HG02973 (cell line): Measurements from ENCODE around the gene COL4A1.

Experiments
- ATAC-seq: cut with Tn5 transposase; IDR thresholded peaks from one replicate; pipeline ENCODE4 v1.9.1; 2021; ENCODE audit warnings: moderate library complexity; ENCODE audit not compliant: unreplicated experiment

Gene COL4A1

GRCh38 chr13:110225003-110225402 lies 82.0 kb downstream of the COL4A1 start:
- ATAC-seq, result no peak

DNA sequence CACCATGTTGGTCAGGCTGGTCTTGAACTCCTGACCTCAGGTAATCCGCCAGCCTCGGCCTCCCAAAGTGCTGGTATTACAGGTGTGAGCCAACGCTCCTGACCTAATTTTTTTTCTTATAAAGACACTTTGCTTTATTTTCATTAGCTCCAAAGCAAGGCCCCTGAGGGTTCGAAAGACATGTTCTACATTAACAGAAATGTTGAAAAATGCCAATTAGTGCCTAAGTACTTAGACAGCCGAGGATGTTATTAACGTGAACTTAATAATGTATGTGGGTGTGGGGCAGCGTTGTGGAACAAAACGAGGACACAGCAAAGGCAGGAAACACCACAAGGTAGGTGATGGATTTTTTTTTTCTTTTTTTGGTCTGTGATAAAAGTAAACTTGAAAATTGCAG lies 82.4 kb downstream of the COL4A1 start:
- ATAC-seq, result no peak

DNA sequence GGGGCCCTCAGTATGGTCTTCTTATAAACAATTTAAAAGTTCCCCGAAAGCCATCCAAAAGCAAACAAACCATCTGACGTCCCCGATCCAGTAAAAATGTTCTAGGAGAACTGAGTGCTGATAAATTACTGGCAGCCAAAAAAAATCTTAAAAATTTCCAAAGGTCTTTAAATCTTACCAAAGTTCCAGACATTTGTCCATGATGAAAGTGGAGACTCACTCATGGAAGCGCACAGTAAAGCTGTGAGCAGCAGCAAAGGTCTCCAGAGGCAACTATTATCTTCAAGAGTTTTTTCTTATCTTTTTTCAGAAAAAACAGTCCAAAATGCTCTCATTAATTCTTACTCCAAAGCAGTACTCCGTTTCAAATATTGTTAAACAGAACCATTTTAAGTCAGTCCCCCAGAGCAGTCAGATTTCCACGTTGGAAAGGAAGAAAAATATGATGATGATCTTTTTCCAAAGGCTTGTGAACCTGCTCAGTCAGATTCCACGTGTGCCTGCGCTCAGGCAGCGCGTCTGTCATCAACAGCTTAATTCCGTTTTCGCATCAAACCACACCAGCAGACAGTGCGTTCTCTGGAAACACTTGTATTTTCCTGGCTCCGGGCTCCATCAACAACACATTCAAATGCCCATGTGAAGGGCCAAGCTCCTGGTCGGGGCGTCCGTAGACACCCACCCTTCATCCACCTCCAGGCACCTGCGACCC lies 85.4 kb downstream of the COL4A1 start:
- ATAC-seq, result no peak

- no peak for ATAC-seq
Measured at GRCh38 chr13:110220471-110220870, 86.5 kb downstream of the COL4A1 start.

- ATAC-seq, result no peak
Measured at GRCh38 chr13:110218581-110219201, 88.3 kb downstream of the COL4A1 start.

DNA sequence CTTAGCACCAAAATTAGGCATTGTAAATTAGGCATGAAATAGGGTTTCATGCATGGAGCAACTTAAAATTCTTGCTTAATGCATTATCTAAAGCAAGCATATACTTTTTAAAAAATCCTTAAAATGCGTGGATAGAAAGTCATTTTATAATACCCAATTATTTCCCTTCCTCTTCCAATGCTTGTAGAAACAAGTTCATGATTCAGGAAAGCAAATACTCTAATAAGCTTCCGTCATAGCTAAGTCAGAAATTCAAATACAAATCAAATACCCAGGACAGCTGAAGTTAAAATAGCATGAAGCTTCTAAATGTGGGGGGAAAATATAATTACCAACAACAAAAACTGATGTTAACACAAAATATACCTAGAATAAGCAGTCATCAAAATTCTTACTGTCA lies 89.1 kb downstream of the COL4A1 start:
- no peak for ATAC-seq

GRCh38 chr13:110217085-110217484 lies 89.9 kb downstream of the COL4A1 start:
- ATAC-seq, result no peak

DNA sequence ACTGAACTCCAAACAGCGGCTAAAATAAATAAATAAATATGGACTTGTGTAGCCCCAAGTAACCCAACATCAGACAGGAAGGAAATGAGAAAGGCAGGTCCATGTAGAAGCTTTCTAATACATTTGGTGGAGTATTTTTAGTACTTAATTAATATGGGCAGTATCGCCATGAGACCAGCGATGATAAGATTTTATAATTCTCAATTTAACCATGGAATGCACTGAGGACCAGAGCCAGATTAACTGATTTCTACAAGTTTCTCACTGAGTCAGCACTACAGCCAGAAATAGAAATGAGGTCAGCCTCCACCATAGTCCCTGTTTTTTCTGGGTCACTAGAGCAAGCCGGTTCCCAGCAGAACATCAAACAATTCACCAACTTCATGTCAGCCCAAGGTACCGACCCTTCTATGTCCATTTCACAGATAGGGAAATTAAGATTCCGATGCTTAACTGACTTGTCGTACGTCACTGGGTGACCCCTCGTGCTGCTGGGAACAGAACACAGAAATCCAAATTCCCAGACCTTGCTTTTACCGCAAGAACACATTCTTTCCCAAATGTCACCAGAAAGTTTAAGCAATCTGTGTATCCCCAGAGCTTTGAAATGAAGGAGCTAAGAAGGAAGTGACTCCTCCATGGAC lies 90.4 kb downstream of the COL4A1 start:
- ATAC-seq, result no peak

DNA sequence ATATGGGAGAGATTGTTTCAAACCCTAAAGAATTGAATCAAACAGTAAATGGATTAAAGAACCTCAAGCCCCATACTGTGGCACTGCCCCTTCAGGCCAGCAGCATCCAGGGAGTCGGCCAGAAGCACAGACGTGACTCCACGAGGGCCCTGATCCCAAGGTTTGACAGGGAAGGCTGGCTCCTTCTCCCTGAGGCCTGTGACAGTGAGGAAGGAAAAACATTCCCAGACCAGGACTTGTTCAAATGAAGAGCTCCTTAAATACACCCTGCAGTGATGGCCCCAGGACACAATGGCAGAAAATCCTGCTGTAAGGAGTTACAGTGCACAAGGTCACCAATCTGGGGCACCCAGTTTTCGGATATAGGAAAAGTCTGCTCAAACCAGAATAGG lies 91.0 kb downstream of the COL4A1 start:
- ATAC-seq, result no peak

GRCh38 chr13:110215606-110216005 lies 91.4 kb downstream of the COL4A1 start:
- no peak for ATAC-seq

- ATAC-seq, result no peak
Measured at GRCh38 chr13:110214637-110215036, 92.3 kb downstream of the COL4A1 start.

DNA sequence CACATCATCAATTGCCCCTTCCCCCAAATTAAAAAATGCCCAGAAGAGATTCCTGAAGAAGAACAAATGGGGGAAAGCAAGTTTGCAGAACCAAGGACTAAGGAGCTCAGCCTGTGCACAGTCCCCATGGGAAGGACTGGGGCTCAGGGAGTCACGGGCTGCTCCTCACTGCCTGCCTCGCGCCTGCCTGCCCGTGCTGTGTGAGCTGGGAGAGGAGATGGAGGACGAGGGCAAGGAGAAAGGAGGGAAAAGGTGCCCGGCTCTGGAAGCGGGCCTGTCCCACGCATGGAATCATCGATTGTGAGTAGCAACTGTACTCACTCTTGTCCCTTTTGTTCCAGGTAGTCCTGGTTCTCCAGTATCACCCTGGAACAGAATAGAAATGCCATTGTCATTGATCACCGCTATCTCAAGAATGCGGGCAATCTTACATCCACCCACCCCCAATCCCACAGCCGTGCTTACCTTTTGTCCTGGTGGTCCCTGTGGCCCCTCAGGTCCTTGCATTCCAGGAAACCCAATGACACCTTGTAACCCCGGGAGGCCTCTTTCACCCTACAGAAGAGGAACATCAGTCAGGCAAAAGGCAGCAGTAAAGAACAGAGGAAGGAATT lies 93.4 kb downstream of the COL4A1 start:
- no peak for ATAC-seq

DNA sequence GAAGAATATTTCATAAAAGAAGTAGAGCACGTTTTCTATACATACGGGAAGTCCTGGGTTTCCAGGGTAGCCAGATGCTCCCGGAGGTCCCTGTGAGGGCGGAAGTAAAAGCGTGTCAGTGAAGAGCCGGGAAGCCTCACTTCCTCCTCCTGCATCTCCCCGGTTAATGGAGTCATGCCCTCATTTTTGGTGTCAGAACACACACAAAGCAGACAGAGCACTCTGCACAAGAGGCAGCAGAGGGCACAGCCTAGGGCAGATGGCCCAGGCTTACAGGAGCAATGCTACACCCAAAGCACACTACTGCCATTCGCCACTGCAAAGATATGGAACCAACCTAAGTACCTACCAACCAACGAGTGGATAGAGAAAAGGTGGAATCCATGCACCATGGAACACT lies 94.4 kb downstream of the COL4A1 start:
- ATAC-seq, result no peak

DNA sequence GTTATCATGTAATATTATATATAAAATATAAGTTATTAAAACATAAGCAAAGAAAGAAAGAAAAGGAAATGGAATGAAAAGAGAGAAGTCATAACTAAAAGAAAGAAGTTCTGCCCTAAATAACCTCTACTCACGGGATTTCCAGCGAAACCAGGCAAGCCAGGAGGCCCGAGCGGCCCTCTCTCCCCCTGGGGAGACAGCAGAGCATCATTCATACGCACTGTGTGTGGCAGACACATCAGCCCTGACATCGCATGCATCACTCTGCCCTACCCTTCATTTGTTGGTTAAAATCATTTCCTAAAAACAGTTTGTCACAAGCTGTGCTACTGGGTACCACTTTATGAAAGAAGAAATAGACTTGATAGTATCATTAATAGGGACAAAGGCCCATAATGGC lies 95.2 kb downstream of the COL4A1 start:
- no peak for ATAC-seq

GRCh38 chr13:110211046-110211445 lies 95.9 kb downstream of the COL4A1 start:
- ATAC-seq, result no peak

GRCh38 chr13:110210604-110210985 lies 96.4 kb downstream of the COL4A1 start:
- no peak for ATAC-seq

DNA sequence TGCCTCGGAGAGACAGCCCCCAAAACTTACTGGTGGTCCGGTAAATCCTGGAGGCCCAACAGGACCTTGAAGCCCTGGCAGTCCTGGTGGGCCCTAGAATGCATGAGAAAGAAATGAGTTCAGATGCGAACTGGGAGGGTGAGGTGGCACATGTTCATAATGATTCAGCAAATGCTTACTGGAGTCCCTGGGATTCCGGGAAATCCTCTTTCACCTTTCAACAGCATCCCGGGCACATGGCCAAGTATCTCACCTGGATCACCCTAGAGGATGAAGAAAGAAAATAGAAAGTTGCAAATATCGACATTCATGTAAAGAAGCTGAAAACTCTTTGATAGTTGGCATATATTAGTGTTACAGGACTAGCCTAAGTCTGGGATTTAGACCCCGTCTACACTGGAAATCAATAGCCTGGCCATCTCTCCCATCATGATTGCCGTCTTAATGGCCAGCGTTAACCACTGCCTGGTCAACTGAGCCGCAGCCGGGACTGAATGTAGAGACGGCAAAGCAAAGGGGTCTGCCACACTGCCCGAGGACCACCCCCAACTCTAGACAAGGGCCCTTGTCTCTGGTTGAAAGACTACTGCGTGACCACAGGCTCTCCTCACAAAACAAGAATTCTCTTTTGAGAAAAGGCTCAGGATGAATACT lies 96.9 kb downstream of the COL4A1 start:
- ATAC-seq, result no peak

DNA sequence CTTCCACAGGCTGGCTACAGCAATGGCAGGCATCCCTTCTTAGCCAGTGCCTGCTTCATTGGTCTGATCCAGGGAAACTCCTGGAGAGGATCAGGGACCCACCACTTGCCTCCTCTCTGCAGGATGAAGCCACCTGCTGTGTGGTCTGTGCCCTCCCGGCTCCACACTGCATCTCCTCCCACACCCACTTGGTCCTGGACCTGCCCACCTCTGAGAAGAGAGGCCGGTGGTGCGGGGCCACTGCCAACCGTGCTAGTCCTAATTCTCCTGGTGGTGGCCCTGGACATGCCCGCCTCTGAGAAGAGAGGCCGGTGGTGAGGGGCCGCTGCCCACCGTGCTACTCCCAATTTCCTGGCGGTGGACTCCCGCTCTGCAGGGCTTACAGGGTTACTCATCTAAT lies 98.8 kb downstream of the COL4A1 start:
- ATAC-seq, result no peak

DNA sequence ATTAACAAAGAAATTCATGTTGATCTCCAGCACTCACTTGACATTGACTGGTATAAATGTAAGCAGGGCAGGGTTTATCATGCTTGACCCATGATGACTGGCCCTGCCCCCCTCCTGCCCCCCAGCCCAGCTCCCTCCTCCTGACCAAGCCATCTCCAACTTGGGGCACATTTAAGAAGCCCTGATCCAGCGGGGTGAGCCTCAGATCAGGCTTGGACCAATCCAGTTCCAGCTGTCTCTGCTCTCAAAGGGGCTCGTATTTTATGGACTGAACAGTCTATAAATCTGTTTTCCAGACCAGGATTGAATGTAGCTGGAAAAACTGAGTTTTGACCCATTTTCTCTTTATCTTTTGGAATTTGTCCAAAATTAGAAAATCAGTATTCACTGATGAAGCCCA lies 100.0 kb downstream of the COL4A1 start:
- ATAC-seq, result no peak

- ATAC-seq, result no peak
Measured at GRCh38 chr13:110206185-110206584, 100.8 kb downstream of the COL4A1 start.

DNA sequence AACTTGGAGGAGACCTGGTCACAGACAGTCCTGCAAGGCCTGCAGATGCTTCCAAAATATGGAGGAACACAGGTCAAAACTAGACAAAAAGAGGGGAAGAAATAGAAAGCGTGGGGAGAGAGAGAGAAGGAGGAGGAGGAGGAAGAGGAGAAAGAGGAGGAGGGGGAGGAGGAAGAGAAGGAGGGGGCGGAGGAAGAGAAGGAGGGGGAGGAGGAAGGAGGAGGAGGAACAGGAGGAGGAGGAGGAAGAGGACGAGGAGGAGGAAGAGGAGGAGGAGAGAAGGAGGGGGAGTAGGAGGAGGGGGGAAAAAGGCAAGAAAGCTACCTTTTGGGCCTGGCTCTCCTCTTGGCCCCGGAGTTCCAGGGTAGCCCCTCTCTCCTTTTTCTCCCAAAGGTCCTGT lies 105.8 kb downstream of the COL4A1 start:
- ATAC-seq, result no peak
